ENCODE measurements around the gene NEU2.
"Not testable (repeated sequence)": the region's sequence is repeated elsewhere in the genome, so short reads cannot be mapped to it uniquely, and the experiment has no call there.

NEU2 gene

DNA sequence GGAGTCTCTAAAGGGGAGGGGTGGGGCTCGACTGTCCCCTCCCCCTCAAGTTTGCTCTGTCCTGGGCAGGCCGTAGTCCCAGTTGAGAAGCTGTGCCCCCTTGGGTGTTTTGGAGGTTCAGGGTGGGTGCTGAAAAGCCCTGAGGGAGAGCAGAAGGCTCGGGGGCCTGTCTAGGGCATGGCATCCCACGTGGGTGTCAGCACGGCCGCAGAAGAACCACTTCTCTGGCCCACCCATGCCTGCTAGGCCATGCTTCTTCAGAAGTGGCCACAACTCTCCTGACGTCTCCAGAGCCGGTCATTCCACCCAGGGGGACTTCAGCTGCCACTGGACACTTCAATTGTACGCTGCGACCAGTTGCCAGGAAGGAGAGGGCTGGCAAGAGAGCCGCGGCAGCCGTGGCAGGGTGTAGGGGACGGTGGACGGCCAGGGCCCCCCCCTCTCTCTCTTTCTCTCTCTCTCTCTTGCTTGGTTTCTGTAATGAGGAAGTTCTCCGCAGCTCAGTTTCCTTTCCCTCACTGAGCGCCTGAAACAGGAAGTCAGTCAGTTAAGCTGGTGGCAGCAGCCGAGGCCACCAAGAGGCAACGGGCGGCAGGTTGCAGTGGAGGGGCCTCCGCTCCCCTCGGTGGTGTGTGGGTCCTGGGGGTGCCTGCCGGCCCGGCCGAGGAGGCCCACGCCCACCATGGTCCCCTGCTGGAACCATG lies 27.5 kb downstream of the NEU2 start, which contains the start of gene INPP5D:
Gene INPP5D, plus strand, starts transcription at position 546 of the 704 bp plus-strand sequence. Its CDS starts 137 bp downstream, at position 683.
- DNase-seq: peak; percentile 88

DNA sequence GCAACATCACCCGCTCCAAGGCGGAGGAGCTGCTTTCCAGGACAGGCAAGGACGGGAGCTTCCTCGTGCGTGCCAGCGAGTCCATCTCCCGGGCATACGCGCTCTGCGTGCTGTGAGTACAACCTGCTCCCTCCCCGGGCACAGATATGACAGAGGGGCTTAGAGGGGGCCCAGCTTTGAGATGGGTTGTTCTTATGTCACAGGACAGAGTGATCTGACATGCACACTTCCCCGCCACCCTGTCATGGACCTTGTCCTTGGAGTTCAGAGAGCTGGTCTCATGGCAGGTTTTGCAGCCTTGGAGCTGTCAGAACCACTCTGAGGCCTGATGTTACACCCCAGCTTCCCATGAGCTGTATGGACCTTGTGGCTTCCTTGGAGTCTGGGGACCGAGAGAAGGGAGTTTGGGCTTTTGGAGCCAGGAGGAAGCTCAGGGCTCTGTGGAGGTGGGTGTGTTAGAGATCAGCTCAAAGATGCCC lies 28.1 kb downstream of the NEU2 start:
- DNase-seq: no peak

DNA sequence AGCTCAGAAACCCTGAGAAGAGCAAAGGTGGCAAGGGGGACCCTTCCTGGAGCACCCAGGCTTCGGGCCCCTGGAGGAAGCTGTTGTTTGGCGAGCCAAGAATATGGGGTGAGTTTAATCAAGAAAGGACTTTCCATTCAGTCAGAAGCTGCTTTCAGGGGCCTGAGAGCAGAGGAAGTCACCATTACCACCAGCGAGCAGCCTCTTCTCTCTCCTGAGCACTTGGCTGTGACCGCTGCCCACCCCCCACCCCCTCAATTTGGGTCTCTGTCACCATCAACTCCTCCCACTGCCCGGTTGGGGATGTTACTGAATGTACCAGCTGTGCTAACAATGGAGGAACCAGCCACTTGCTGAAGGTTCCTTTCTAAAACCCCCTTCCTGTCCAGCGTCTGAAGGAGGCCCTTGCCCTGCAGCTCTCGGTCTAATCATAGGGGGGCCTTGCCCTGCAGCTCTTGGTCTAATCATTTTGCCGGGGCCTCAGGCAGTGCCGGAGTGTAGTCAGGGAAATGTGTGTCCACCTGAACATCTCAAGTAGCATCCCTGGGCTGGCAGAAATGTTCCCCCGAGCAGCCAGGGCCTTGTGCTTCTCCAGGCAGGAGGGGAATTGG lies 28.6 kb downstream of the NEU2 start:
- no peak for DNase-seq

DNA sequence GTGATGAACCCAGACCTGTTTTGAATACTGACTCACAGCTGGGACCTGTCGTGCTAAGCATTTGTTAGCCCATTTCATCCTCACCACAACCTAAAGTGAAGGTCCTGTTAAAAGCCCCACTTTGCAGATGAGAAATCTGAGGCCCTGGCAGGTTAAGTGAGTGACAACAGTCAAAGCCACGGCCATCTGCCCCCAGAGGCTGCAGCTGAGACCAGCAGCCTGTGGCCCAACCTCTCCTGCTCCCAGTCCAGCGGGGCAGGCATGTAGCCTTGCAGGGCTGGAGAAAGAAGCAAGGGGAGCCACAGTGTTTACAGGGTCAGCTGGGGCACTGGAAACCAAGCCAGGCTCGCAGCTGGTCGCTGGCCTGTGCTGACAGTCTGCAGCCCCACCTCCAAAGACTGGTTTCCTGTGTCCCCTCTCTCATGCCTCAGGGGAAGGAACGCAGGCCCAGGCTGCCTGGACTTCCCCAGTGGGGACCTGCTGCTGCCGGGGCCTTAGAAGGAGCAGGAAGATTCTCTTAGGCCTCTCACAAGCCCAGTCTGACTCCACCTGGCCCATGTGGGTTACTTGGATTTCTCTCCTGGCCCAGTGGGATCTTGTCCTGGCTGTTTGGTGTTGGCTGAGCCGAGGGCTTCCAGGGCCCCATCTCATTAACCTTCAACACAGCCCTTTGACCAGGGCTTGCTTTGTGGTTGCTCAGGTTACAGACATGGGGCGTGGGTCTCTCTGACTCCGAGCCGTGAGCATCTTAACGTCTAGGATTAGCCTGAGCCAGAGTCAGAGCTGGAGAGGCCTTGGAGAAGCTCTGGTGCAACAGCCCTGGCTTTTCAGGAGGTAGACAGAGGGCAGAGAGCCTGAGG lies 29.3 kb downstream of the NEU2 start:
- DNase-seq: peak; percentile 64

DNA sequence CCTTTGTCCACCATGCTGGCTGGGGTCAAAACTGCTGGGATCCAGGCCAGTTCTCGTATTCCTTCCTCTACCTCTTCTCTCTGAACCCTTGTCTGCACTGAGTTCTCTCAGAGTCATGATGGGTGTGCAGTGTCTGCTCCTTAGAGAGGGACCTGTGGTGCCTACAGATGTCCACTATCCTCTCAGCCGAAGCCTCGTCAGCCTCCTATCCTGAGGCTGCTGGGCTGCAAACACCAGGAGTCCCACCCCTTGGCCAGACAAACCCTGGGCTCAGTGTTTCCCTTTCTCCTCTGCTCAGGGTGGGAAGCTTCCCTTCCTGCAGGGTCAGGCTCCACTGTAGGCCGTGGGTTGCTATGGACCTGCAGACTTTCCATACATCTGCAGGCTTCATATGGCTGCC lies 30.0 kb downstream of the NEU2 start:
- DNase-seq: no peak

DNA sequence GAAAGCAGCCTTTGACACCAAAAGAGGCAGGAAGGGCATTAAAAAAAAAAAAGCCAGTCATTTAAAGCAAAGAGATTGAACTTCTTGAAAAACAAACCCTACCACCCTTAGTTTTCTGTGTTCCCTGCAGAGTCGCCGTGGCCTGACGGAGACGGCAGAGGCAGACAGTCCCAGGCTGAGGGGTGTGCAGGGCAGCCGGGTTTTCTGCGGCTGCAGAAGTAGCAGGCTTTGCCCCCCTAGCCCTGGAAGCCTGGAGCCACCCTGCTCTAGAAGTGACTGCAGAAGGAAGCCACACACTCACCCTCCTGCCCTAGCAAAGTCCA lies 30.4 kb downstream of the NEU2 start:
- no peak for DNase-seq

DNA sequence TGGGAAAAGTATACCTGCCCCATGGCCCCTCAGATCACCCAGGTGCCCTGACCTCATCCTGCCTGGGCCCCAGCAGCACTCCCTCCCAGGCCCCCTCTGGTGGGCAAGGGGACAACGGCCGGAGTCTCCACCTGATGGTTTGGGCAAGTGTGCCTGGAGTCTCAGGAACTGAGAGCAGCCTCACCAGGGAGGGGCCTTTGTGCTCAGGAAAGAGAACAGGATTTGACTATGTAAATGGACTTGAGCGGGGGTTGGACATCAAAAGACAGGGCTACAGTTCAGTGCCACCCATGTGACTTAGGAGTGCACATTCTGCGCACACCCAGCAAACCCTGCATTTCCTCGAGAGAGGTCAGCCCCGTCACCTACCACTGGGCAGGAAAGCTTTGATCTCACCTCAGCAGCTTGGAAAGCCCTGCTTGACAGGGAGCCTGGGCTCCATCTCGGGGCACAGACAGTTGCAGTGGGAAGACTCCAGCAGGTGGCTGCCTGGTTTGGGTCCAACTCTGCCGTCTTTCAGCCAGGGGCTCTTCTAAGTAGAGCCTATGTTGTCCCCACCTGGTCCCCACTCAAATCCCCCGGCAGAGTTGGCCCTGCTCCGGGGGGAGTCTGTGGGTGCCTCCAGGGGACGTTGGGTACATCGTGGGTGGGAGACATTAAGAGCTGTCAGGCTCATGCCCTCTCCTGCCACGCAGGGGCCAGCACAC lies 30.9 kb downstream of the NEU2 start:
- no peak for DNase-seq

DNA sequence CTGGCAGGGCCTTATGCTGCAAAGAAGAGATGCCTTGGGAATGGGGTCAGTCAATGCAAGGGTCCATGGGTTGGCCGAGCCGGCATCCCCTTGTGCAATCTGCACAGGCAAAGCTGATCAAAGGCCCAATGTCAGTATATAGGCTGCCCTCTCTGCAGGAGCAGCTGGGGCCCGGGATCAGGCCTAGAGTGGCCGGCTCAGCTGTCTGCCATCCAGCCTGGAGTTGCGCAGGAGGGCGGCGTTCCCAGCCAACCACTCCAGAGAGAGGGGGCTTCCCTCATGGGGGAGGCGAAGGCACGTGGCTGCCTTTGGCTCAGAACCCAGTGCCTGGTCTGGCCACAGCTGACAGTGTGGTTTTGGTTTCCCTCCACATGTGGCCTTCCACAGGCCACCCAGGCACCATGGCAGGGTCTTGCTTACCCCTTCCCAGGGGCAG lies 31.5 kb downstream of the NEU2 start:
- DNase-seq: no peak

DNA sequence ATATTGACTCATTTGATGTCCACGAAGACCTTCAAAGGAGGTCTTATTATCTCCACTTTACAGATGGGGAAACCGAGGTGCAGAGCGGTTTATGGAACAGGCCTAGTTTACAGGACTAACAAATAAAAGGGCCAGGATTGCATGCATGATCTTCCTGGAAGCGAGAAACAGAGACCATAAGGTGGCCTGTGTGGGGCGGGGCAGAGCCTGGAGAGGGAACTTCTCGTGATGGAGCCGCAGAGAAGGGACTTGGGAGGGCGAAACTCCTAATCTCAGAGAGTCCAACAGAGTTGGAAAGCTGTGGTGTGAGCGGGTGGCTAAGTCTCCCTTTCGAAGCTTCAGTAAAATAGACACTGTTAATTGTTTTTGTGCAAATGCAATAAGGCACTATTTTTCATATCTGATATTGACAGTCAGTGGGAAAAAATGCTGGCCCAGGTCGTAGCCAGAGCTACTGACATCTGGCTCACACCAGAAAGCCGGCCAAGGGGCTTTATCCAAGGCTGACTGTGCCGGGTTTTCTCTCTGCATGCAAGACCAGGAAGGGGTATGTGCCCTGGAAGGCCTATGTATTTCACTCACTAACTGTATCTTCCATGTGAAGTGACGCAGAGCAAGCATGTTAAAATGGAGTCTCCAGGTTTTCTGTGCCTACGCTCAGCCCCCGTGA lies 32.2 kb downstream of the NEU2 start:
- DNase-seq: no peak

DNA sequence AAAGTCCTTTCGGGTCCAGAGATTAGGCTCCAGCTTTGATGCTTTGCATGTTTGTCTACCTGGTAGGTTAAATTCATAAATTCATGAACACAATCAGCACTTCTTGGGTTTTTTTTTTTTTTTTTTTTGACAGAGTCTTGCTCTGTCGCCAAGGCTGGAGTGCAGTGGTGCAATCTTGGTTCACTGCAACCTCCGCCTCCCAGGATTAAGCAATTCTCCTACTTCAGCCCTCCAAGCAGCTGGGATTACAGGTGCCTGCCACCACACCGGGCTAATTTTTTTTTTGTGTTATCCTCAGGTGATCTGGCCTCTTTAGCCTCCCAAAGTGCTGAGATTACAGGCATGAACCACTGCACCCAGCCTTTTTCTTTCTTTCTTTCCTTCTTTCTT lies 32.7 kb downstream of the NEU2 start:
- DNase-seq: not testable (repeated sequence)

DNA sequence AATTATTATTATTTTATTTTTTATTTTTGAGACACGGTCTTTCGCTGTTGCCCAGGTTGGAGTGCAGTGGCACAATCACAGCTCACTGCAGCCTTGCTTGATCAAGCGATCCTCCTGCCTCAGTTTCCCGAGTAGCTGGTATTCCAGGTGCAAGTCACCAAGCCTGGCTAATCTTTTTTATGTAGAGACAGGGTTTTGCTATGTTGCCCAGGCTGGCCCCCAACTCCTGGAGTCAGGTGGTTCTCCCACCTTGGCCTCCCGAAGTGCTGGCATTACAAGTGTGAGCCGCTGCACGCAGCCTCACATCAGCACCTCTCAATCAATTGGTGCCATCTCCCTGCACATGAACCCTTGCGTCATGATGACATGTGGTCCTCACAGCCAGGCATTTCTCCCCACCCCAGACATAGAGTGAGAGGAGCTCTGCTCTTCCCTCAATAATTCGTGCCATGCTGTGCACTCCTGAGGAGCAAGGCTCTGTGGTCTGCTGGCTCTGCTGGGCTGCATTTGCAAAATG lies 33.5 kb downstream of the NEU2 start:
- DNase-seq: no peak

DNA sequence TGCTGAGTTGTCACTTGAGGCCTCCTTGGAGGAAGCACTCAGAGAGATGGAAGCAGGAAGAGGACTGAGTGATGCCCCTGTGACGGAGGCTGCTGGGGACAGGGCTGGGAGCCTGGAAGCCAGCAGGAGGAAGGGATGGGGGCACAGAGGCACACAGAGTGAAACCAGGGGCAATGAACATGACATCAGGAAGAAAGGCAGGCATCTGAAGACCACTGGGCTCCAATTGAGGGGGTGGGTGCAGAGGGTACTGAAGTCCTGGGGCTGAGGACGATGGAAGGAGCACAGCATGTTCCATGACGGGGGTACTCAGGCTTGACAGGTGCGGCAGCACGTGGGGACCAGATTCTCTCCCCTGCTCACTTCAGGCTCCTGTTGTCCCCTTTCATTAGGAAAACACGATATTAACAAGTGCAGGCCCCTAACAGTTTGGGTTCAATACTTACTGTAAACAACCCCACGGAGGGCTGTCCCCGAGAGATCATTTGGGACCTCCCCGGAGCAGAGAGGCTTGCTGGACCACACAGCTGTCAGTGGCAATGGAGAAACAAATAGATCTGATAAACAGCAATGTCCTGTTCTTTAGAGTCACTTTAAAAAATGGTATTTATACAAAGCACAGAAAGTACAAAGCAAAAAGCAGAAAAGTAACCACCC lies 36.4 kb downstream of the NEU2 start:
- no peak for DNase-seq

DNA sequence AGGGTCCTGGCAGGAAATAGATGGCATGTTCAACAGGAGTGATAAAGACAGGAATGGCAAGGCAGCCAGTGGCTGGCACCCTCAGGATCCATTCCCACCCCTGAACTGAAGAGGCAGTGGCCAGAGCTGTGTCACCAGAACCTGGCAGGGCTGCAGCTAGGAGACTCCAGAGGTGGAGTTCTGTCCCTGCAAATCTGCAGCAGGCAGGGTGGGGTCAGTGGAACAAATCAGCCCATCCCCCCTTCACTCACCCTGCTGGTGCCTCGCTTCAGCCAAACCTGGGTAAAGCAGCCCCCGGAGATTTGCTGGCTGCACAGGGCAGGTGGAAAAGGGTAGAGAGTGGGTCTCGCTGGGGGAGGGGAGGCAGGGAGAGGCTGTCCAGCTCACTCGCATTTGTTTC lies 40.4 kb downstream of the NEU2 start:
- DNase-seq: no peak

DNA sequence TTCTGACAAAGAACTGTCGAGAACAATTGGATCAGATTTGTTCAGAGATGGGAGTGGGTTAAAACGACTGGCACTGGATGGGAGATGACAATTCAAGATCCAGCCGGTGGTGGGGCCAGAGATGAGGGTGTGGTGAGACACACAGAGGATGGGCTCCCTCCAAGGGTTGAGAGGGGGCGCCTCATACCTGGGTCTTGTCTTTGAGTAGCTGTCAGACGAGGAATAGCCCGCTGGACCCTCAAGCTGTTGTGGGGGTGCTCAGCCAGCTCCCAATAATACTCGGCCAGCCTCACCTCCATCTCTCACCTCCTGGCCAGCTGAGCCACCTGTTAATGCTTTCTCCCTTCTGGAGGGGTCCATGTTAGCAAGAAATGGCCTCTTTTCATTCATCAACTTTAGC lies 41.6 kb downstream of the NEU2 start:
- no peak for DNase-seq

DNA sequence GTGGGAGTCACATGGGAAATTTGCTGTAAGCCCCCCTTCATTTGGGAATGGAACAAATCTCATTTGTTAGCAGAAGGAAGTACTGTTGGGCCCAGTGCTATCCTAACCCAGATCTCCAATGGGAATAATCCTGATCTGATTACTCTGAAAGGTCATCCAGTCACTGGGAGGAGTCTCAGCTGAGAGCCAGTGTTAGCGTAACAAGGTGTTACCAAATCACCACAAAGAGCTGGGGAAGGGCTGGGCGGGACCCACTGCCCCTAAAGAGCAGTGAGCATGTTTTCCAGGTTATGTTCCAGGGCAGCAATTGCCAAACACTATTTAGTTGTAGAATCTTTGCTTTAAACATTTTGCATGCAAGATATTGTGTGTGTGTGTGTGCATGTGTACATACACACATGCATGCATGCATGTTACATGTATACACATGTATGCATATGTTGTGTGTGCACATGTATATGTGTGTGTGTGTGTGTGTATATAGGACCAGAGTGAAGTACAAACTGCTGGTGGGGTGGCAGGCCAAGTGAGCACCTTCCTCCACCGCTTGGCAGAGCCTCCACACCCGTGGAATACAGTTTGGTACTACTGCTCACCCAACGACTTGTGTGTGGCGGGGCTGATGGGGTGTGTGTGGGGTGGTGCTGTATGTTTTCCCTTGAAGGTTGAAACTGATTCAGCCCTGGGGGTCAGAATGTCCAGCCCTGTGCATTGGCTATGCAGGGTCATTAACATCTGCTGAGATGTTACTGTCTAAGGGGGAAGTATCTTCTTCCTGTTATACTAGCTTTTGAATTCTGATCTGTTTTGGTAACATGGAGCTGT lies 42.9 kb downstream of the NEU2 start:
- no peak for DNase-seq

DNA sequence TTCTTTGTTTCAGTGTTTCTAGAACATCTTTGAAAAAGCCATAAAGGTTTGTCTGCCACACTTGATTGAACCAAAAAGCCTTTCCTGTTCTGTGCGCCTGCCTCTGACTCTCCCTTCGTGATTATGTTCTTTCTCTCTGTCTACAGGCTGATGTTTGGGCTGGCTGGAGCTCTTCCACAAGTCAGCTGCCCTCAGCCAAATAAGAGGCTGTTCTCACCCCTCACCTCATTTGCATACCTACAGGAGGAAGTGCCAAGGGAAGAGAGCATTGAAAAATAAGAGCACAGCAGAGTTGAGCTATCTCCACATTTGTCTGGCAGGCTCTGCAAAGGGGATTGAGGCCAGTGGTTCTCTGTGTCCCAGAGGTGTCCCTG lies 43.5 kb downstream of the NEU2 start:
- DNase-seq: peak; percentile 65

DNA sequence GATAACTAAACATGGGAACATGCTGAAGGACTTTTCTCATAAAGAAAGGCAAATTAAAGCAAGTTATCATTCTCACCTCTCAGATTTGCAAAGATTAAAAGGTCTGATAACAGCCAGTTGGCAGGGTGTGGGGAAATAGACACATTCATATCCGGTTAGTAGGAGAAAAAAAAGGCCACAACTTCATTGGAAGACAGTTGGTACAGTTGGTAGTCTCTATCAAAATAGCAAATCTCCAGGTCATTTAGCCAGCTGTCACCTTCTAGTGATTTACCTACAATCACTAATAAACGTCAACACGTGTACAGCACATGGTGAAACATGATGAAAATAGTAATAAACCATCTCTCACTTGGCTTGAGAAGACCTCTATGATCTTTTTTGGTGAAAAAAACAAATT lies 44.3 kb downstream of the NEU2 start:
- DNase-seq: peak; percentile 73

DNA sequence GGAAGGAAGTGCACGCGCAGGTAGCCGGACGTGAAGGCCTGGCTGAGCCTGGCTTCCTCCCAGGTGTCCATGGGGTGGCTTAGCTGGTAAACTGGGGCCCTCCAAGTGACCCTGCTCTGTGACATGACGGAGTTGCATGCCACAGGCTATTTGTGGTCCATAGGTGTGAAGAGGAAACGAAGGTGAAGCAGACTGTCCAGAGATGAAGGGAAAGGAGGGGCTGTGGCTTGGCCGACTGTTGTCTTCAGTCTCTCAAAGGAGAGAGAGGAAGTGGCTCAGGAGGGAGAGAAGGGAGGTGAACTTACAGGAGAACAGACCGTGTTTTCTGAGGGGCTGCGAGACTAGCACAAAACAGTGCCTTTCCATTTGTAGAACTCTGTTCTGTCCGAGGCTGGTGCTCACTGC lies 47.0 kb downstream of the NEU2 start:
- peak; percentile 60 for DNase-seq

DNA sequence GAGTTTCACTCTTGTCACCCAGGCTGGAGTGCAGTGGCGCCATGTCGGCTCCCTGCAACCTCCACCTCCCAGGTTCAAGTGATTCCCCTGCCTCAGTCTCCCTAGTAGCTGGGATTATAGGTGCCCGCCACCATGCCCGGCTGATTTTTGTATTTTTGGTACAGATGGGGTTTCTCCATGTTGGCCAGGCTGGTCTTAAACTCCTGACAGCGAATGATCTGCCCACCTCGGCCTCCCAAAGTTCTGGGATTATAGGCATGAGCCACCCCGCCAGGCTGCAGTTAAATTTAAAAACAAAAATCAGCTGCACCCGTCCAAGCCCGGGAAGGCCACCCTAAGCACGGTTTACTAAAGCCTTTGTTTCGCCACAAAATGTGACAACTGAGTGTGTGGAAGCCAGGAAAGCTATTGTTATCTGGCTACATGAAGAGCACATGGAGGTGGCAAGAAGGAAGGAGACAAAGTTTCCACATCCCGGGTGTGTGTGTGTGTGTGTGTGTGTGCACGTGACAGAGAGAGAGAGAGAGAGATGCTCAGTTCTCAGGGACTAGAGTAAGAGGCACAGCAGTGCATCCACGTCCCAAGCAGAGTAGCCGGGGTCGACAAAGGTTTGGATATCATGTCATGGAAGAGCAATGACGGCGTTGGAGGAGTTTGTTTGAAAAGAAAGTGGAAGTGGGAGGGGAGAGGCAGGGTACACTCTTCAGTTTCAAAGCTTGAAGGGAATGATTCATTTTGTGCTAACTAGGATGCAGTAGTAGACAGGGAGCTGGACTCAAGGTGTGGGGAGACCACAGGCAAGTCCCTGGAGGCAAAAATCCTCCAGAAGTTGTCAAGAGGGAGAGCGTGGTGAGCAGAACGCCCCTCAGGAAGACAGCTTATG lies 47.7 kb downstream of the NEU2 start:
- peak; percentile 59 for DNase-seq

DNA sequence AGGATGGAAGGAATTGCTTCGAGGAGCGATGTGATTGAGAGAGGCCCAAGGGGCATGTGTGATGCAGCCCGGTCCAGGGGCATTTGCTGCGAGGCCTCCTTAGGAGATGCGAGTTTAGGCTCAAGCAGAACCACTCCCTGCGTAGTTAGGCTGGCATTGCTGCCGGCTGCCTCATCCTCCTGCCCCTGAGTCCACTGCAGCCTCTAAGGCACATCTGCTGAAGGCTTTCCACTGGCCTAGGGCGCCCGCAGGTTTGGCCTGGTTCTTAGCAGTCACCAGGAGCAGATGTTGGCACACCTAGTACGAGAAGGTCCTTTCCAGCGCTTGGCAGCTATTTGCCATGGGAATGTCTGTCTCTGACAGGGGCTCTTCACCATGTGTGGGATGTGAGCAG lies 48.4 kb downstream of the NEU2 start:
- DNase-seq: no peak
